HEK293 (cell line): ENCODE results near the gene MERTK.

Experiments used
- BCL6B ChIP-seq: fragments of 450-650 bp; formaldehyde crosslinking; IDR thresholded peaks from 2 replicates; pipeline ENCODE4 v1.5.1; 2017; ENCODE audit warnings: missing biosample characterization, missing genetic modification characterization
- EGR2 ChIP-seq: fragments of 450-650 bp; formaldehyde crosslinking; IDR thresholded peaks from 2 replicates; pipeline ENCODE4 v1.5.1; 2016; ENCODE audit warnings: low read depth, missing biosample characterization, missing genetic modification characterization
- FEZF1 ChIP-seq: fragments of 450-650 bp; formaldehyde crosslinking; IDR thresholded peaks from 2 replicates; pipeline ENCODE4 v1.5.1; 2016; ENCODE audit warnings: missing biosample characterization, missing genetic modification characterization
- KLF9 ChIP-seq: fragments of 450-650 bp; formaldehyde crosslinking; IDR thresholded peaks from 2 replicates; pipeline ENCODE4 v1.5.1; 2016; ENCODE audit warnings: missing biosample characterization, missing genetic modification characterization, low read depth
- OSR2 ChIP-seq: fragments of 450-650 bp; formaldehyde crosslinking; IDR thresholded peaks from 2 replicates; pipeline ENCODE4 v1.5.1; 2016; ENCODE audit warnings: missing biosample characterization, missing genetic modification characterization
- PATZ1 ChIP-seq: fragments of 450-650 bp; formaldehyde crosslinking; IDR thresholded peaks from 2 replicates; pipeline ENCODE4 v1.5.1; 2016; ENCODE audit warnings: missing biosample characterization, missing genetic modification characterization
- WT1 ChIP-seq: fragments of 450-650 bp; formaldehyde crosslinking; IDR thresholded peaks from 2 replicates; pipeline ENCODE4 v1.5.1; 2016; ENCODE audit warnings: missing biosample characterization, missing genetic modification characterization
- ZBTB1 ChIP-seq: fragments of 450-650 bp; formaldehyde crosslinking; IDR thresholded peaks from 2 replicates; pipeline ENCODE4 v1.5.1; 2016; ENCODE audit warnings: missing biosample characterization, missing genetic modification characterization
- ZFP37 ChIP-seq: fragments of 450-650 bp; formaldehyde crosslinking; IDR thresholded peaks from 2 replicates; pipeline ENCODE4 v1.5.1; 2016; ENCODE audit warnings: missing biosample characterization, missing genetic modification characterization
- ZNF112 ChIP-seq: fragments of 450-650 bp; formaldehyde crosslinking; IDR thresholded peaks from 2 replicates; pipeline ENCODE4 v1.5.0; 2017; ENCODE audit warnings: missing biosample characterization, missing genetic modification characterization
- ZNF138 ChIP-seq: fragments of 450-650 bp; formaldehyde crosslinking; IDR thresholded peaks from 2 replicates; pipeline ENCODE4 v1.5.1; 2016; ENCODE audit warnings: missing biosample characterization, missing genetic modification characterization, borderline replicate concordance
- ZNF146 ChIP-seq: fragments of 450-650 bp; formaldehyde crosslinking; IDR thresholded peaks from 2 replicates; pipeline ENCODE4 v1.5.1; 2016; ENCODE audit warnings: missing biosample characterization, missing genetic modification characterization
- ZNF169 ChIP-seq: fragments of 450-650 bp; formaldehyde crosslinking; IDR thresholded peaks from 2 replicates; pipeline ENCODE4 v1.5.1; 2016; ENCODE audit warnings: missing biosample characterization, missing genetic modification characterization
- ZNF184 ChIP-seq: fragments of 450-650 bp; IDR thresholded peaks from 2 replicates; pipeline ENCODE4 v1.5.1; 2018; ENCODE audit warnings: missing biosample characterization, mild to moderate bottlenecking, missing genetic modification characterization
- ZNF202 ChIP-seq: fragments of 450-650 bp; formaldehyde crosslinking; IDR thresholded peaks from 2 replicates; pipeline ENCODE4 v1.5.1; 2016; ENCODE audit warnings: missing biosample characterization, missing genetic modification characterization, borderline replicate concordance
- ZNF221 ChIP-seq: fragments of 450-650 bp; formaldehyde crosslinking; IDR thresholded peaks from 2 replicates; pipeline ENCODE4 v1.5.1; 2017; ENCODE audit warnings: missing biosample characterization, missing genetic modification characterization, borderline replicate concordance
- ZNF24 ChIP-seq: fragments of 450-650 bp; formaldehyde crosslinking; IDR thresholded peaks from 2 replicates; pipeline ENCODE4 v1.5.1; 2016; ENCODE audit warnings: missing biosample characterization, missing genetic modification characterization
- ZNF280D ChIP-seq: fragments of 450-650 bp; formaldehyde crosslinking; IDR thresholded peaks from 2 replicates; pipeline ENCODE4 v1.5.1; 2016; ENCODE audit warnings: missing biosample characterization, missing genetic modification characterization
- ZNF311 ChIP-seq: fragments of 450-650 bp; formaldehyde crosslinking; IDR thresholded peaks from 2 replicates; pipeline ENCODE4 v1.5.1; 2017; ENCODE audit warnings: missing biosample characterization, missing genetic modification characterization, borderline replicate concordance
- ZNF548 ChIP-seq: fragments of 450-650 bp; formaldehyde crosslinking; IDR thresholded peaks from 2 replicates; pipeline ENCODE4 v1.5.1; 2016; ENCODE audit warnings: missing biosample characterization, missing genetic modification characterization
- ZNF549 ChIP-seq: fragments of 450-650 bp; IDR thresholded peaks from 2 replicates; pipeline ENCODE4 v1.5.1; 2018; ENCODE audit warnings: missing biosample characterization, missing genetic modification characterization, mild to moderate bottlenecking, inconsistent platforms, moderate library complexity
- ZNF585B ChIP-seq: fragments of 450-650 bp; formaldehyde crosslinking; IDR thresholded peaks from 2 replicates; pipeline ENCODE4 v1.5.1; 2016; ENCODE audit warnings: missing biosample characterization, missing genetic modification characterization
- ZNF624 ChIP-seq: fragments of 450-650 bp; formaldehyde crosslinking; IDR thresholded peaks from 2 replicates; pipeline ENCODE4 v1.5.1; 2017; ENCODE audit warnings: missing biosample characterization, missing genetic modification characterization
- ZNF626 ChIP-seq: fragments of 450-650 bp; sonication (Bioruptor Pico); formaldehyde crosslinking; IDR thresholded peaks from 2 replicates; pipeline ENCODE4 v1.5.1; 2018; ENCODE audit warnings: missing biosample characterization, missing genetic modification characterization, inconsistent platforms
- ZNF645 ChIP-seq: fragments of 450-650 bp; formaldehyde crosslinking; IDR thresholded peaks from 2 replicates; pipeline ENCODE4; 2016; ENCODE audit warnings: missing biosample characterization, missing genetic modification characterization
- ZNF692 ChIP-seq: fragments of 450-650 bp; formaldehyde crosslinking; IDR thresholded peaks from 2 replicates; pipeline ENCODE4 v1.5.1; 2016; ENCODE audit warnings: missing biosample characterization, missing genetic modification characterization
- ZSCAN18 ChIP-seq: fragments of 450-650 bp; formaldehyde crosslinking; IDR thresholded peaks from 2 replicates; pipeline ENCODE4 v1.5.1; 2016; ENCODE audit warnings: missing biosample characterization, missing genetic modification characterization
- ZSCAN5A ChIP-seq: fragments of 450-650 bp; formaldehyde crosslinking; IDR thresholded peaks from 2 replicates; pipeline ENCODE4 v1.5.1; 2016; ENCODE audit warnings: missing biosample characterization, missing genetic modification characterization

MERTK gene

GRCh38 chr2:111898703-111899514 is 502 bp downstream of the MERTK start (continued):
- TF ChIP-seq ZSCAN18 (tag by site-specific recombination): no peak
- TF ChIP-seq ZNF311 (tag by site-specific recombination): no peak
- TF ChIP-seq ZBTB1 (tag by site-specific recombination): no peak
- TF ChIP-seq ZNF138 (tag by site-specific recombination): no peak
- TF ChIP-seq ZSCAN5A (tag by site-specific recombination): no peak
- no peak for TF ChIP-seq ZNF24
- TF ChIP-seq ZFP37 (tag by site-specific recombination): peak; percentile 40; the same call in 1 of the 2 replicates
- TF ChIP-seq FEZF1: no peak
- no peak for TF ChIP-seq ZNF221 (tag by site-specific recombination)
- no peak; the same call in 1 of the 2 replicates for TF ChIP-seq WT1 (tag by site-specific recombination)
- no peak for TF ChIP-seq OSR2
- TF ChIP-seq ZNF112 (tag by site-specific recombination): no peak
- peak; percentile 35; the same call in 1 of the 2 replicates for TF ChIP-seq KLF9
- no peak for TF ChIP-seq ZNF626 (tag by site-specific recombination)
- no peak for TF ChIP-seq ZNF202 (tag by site-specific recombination)
- TF ChIP-seq ZNF146 (tag by site-specific recombination): no peak
- TF ChIP-seq ZNF645: no peak
- peak; percentile 30; the same call in 1 of the 2 replicates for TF ChIP-seq ZNF692 (tag by site-specific recombination)
- peak; percentile 56 for TF ChIP-seq EGR2 (tag by site-specific recombination)
- no peak for TF ChIP-seq ZNF548 (tag by site-specific recombination)
- TF ChIP-seq ZNF184 (tag by site-specific recombination): no peak
- TF ChIP-seq PATZ1 (tag by site-specific recombination): peak; percentile 71
- TF ChIP-seq BCL6B (tag by site-specific recombination): no peak
- no peak for TF ChIP-seq ZNF585B (tag by site-specific recombination)
- TF ChIP-seq ZNF549: no peak
- no peak for TF ChIP-seq ZNF169 (tag by site-specific recombination)
- no peak for TF ChIP-seq ZNF280D (tag by site-specific recombination)
- TF ChIP-seq ZNF624: no peak
